LHCN-M2 (cell line): ENCODE measurements around the gene CMTM7. TPM values are rescaled to one million over a fixed set of nuclear protein-coding genes. Genes with fewer than 3 reads are reported as not detected.
A peak's percentile ranks its signal among the peaks of the same experiment; 100 is the strongest.
"Not testable (repeated sequence)": the region's sequence is repeated elsewhere in the genome, so short reads cannot be mapped to it uniquely, and the experiment has no call there.

Source experiments
- DNase-seq: peaks from one replicate; pipeline ENCODE4 v3.0.0-alpha.2; 2012; ENCODE audit warnings: low read depth
- total RNA-seq: library from RNA; depleted of rRNA; stranded (reverse); fragments of >200 nt; gene quantifications from 2 replicates; pipeline ENCODE4 v1.2.3, GENCODE V29; 2014

The CMTM7 gene
- total RNA-seq, 1 experiment from 2014 or later = 11.3 TPM

GRCh38 chr3:32436816-32437189, 45.1 kb downstream of the CMTM7 start:
- no peak for DNase-seq

DNA sequence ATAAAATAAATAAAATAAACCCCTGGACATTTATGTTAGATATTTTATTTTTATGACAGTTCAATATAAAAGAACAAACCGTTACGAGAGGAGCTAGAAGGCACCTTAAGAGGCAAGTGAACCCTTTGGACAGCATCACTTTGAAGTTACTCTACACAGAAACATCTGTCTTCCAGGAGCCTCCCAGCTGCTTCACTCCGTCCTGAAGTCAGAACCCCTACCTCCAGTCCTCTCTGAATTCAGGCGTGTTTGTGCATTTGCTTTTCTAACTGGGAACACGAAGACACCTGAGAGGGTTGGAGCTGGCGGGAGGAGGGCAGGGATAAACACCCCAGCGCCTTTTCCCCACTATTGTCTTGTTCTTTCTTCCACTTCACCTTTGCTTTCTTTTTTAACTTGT, 46.2 kb downstream of the CMTM7 start:
- no peak for DNase-seq

- DNase-seq = no peak
Observed at GRCh38 chr3:32438596-32439344, 47.1 kb downstream of the CMTM7 start.

DNA sequence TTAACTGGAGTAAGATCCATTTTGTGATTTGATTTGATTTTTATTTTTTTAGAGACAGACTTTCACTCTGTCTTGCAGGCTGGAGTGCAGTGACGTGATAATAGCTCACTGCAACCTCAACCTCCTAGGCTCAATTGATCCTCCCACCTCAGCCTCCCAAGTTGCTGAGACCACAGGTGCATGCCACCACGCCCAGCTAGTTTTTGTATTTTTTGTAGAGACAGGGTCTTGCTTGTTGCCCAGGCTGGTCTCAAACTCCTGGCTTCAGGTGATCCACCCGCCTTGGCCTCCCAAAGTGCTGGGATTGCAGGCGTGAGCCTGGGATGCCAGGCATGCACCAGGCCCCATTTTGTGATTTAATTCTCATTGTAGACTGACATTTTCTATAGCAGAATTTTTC, 47.8 kb downstream of the CMTM7 start:
- DNase-seq = not testable (repeated sequence)

DNA sequence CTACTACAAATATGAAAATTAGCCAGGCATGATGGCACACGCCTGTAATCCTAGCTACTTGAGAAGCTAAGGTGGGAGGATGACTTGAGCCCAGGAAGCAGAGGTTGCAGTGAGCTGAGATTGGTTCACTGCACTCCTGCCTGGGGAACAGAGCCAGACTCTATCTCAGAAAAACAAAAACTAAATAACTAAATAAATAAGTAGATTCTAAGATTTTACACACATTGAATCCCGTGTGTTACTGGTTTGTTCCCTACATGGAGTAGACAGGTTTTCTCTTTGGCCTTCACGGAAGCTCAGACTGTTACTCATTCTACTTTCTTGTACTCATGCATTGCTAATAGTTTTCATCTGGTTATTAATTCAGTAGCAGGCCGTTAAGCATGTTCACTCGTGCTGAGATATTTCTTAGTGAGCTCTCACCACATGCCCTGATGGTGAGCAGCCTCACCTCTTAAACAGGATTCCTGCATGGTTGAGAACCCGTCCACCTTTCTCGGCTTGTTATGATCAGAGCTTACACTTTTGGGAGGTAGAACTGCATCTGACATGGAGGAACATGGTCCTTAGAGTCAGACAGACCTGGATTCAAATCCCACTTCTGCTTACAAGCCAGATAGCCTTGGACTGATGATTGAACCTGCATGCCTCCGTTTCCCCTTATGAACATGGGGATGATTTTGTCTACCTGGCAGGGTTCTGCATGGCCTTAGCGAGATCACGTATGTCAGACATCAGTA, 49.1 kb downstream of the CMTM7 start:
- no peak for DNase-seq

DNA sequence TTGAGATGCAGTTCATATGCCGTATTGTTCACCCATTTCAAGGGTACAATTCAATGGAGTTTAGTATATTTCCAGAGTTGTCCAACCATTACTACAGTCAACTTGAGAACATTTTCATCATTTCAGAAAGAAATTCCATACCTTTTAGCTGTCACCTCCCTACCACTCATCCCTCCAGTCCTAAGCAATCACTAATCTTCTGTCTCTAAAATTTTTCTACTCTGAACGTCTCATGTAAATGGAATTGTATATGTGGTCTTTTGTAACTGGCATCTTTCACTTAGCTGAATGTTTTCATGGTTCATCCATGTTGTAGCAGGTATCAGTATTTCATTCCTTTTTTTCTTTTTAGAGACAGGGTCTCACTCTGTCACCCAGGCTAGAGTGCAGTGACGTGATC, 51.1 kb downstream of the CMTM7 start:
- peak; percentile 11 for DNase-seq

GRCh38 chr3:32443478-32443877, 51.8 kb downstream of the CMTM7 start:
- DNase-seq = peak; percentile 80

GRCh38 chr3:32447865-32448400, 56.3 kb downstream of the CMTM7 start:
- no peak for DNase-seq

GRCh38 chr3:32448686-32449474, 57.2 kb downstream of the CMTM7 start:
- DNase-seq = no peak

DNA sequence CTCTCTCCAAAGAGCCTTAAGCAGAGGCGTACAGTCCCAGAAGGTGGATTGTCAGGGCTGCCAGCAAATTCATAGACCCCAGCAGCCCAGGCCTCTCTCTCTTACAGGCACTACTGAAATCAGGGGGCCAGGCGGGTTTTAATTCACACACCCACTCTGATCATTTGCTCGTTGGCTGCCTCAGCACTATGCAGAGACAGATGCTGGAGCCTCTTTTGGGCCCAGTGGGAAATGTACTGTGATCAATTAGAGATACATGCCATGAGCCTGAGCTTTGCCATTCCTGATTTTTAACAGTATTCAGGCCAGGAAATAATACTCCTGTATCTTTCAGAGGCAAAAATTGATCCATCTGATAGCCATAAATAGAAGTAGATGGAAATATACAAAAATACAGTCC, 58.0 kb downstream of the CMTM7 start:
- no peak for DNase-seq

DNA sequence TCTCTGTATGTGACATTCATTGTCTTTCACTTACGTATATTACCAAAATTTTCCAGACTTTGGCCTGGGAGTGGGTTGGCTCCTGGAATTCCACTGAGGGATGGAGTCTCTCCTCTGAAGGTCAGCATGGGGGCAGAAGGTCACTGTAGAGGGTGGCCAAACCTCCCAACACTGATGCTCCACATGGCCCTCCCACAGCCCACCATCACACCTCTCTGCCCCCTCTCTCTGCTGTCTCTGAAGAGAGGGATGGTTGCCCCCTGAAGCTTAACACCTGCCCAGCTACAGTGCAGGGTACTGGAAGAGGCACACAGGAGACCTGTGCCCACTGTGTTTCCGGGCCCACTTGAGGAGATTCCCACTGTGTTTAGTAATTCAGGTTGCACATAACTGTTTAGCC, 58.8 kb downstream of the CMTM7 start:
- no peak for DNase-seq

DNA sequence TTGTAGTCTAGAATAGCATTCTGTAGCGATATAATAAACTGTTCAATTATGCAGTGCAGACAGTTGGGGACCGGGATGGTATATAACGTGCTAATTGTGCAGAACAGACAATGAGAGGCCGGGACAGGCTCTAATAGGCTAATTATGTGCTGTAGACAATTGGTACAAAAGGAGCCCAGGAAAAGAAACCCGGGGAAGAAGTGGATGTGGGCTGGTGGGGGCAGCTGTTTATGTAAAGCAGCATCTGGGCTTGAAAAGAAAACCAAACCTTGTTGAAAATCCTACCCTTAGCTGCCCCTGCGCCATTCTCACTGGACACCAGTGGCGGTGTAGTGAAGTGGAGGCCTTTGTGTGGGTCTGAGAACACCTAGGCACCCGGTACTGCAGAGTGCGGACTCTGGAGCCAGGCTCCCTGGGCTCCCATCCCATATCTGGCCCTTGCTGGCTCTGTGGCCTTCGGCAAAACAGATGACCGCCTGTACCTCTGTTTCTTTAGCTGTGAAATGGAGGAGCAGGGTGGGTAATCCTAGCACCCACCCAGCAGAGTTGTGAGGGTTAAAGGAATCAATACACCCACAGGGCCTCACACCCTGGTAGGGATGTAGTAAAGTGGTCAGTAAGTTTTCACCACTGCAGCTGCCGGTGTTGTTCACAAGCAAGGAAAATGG, 59.5 kb downstream of the CMTM7 start:
- DNase-seq = no peak

DNA sequence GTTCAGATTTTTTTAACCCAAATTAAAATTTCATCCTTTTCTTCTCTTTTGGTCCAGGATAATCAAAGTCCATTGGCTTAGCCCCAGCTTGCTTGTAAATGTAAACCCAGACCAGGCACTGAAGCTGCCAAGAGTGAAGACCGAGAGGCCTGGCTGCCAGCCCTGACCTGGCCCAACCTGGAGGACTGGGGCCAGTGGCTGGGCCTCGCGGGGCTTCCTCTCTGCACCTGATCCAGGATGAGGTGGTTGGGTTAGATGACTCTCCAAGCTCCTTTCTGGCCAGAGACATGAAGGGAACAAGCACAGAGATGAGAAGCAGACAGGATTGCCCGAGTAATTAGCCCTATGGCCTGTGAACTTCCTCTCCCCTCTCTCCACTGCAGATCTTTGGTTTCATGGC, 60.4 kb downstream of the CMTM7 start:
- no peak for DNase-seq

- peak; percentile 66 for DNase-seq
Observed at GRCh38 chr3:32453346-32453745, 61.7 kb downstream of the CMTM7 start.

- DNase-seq = no peak
Observed at GRCh38 chr3:32454111-32454510, 62.5 kb downstream of the CMTM7 start.

DNA sequence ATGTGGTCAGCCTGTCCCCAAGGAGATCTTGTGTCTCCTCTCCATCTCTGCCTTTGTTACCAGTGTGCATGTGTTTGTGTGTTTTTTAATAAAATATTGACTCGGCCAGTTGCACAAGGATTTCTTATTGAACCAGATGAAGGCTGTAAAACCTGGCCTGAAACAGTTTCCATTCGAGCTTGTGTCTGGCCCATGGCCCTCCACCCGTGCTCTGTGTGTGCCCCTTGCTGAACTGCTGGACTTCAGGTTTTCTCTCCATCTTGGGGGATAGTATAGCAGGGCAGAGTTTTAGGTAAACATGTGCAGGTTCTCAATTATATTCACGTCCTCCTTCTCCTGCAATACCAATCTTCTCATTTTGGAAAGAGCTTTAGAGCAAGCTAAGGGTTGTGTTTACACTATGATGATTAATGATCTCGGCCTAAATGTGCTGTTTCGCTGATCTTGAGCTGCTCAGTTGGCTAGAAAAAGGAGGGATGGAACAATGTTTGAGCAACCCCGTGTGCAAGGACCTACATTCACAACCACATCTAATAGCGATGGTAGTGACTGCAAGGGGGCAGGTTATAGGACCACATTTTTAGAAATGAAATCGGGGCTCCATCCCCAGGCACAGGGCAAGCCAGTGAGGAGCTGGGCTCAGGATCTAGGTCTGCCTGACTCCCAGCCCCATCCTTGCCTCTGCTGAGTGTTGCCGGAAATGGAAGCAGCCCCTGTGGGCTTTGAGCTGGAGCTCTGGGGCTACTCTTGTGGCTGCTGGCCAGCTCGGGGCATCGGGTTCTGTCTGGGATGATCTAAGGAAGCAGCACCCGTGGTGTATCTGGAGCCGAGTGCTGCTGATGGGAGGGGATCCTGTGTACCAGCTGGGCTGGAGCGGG, 63.3 kb downstream of the CMTM7 start:
- no peak for DNase-seq

DNA sequence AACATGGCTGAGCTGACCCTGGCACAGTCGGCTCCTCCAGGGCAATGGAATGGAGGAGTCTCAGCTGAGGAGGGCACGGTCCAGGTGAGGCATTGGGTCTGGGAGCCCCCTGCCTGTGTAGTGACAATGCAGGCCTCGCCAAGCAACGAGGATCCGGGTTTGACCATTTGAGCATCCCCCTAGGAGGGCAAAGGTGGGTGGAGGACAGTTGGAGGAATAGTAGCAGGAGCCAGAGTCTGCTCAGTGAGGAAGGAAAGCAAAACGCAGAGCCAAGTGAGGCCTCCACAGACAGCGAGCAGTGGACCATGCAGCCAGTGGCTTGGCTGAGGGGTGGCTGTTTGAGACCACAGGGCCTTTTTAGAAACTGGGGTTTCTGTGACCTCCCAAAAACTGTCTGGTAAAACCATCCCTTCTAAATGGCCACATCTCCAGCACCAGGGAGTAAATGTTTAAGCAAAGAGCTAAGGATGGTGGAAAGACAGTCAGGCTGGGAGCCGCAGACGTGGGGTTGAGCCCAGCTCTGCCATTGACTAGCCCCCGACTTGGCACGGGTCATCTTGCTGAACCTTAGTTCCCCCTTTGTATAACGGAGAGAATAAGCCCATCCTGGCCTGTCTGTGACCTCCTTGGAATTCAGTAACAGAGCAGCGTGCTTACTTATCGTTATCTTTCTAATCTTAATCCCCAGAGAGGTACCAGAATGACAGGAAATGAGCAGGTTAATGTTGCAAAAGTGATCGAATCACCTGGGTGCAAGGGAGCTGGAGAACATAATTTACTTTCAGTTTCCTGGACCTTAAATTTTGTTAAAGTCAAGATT, 64.2 kb downstream of the CMTM7 start:
- DNase-seq = no peak

DNA sequence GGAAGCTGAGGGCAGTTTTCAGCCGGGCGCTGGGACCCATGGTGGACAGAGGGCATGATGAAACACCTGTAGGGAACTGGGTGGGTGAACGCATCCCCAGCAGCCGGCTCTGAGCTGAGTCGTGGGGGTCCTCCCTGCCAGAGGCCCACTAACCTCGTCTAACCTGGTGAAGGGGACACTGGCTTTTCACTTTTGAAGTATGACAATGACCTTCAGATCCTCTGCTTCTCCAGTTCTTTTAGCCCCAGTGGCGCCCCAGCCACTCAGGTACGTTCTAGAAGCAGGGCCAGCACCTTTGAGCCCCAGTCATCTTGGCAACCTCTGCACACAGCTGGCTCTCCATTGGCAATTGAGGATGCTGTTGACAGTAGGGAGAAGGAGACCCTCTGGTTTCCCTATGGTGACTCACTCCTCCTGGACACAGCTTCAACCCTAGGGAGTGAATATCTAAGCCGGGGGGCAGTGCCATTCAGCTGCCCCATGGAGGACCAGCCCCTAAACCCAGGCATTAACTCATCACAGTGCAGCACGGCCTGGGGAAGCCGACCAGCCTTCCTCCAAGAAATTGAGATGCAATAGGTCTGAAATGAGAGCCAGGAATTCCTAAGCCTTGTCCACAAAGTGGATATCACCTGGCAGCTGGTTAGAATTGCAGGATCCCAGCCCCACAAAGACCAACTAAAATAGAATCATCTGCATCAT, 64.9 kb downstream of the CMTM7 start:
- no peak for DNase-seq

GRCh38 chr3:32457971-32458471, 66.4 kb downstream of the CMTM7 start:
- DNase-seq = no peak
